T-helper 2 cell treated with Interferon-gamma antibody and Interleukin-4, amounts not matched to agents 5 μg/mL and 100 μg/mL, for 36 hours (primary cell): ENCODE data around the gene NME3.
A peak's percentile ranks its signal among the peaks of the same experiment; 100 is the strongest.

Source experiments
- DNase-seq: peaks from one replicate; pipeline ENCODE4 v3.0.0; 2021; ENCODE audit warnings: low spot score
- H3K27ac Mint-ChIP-seq: one replicate; pipeline ENCODE4 v1.8.0; 2021; ENCODE audit warnings: mild to moderate bottlenecking, mixed read lengths
- H3K27me3 Mint-ChIP-seq: one replicate; pipeline ENCODE4 v1.8.0; 2021; ENCODE audit warnings: low read depth, mixed read lengths
- H3K36me3 Mint-ChIP-seq: one replicate; pipeline ENCODE4 v1.8.0; 2021; ENCODE audit warnings: low read depth, mixed read lengths
- H3K4me1 Mint-ChIP-seq: one replicate; pipeline ENCODE4 v1.8.0; 2021; ENCODE audit warnings: low read depth, mixed read lengths
- H3K4me3 Mint-ChIP-seq: one replicate; pipeline ENCODE4 v1.8.0; 2022; ENCODE audit warnings: mild to moderate bottlenecking, moderate library complexity, mixed read lengths
- H3K9me3 Mint-ChIP-seq: one replicate; pipeline ENCODE4 v1.8.0; 2021; ENCODE audit warnings: mixed read lengths

Gene NME3

GRCh38 chr16:1780677-1781072, 9.3 kb upstream of the NME3 start:
- DNase-seq = no peak
- no peak overlapping the region for H3K27ac Mint-ChIP-seq
- no peaks in the 10 kb centered on the region for H3K9me3 Mint-ChIP-seq
- H3K4me3 Mint-ChIP-seq = peak overlapping the region; percentile 85
- H3K4me1 Mint-ChIP-seq = peaks cover 4% of the 10 kb centered on the region
- H3K27me3 Mint-ChIP-seq = no peaks in the 10 kb centered on the region
- peaks cover 7% of the 10 kb centered on the region for H3K36me3 Mint-ChIP-seq

DNA sequence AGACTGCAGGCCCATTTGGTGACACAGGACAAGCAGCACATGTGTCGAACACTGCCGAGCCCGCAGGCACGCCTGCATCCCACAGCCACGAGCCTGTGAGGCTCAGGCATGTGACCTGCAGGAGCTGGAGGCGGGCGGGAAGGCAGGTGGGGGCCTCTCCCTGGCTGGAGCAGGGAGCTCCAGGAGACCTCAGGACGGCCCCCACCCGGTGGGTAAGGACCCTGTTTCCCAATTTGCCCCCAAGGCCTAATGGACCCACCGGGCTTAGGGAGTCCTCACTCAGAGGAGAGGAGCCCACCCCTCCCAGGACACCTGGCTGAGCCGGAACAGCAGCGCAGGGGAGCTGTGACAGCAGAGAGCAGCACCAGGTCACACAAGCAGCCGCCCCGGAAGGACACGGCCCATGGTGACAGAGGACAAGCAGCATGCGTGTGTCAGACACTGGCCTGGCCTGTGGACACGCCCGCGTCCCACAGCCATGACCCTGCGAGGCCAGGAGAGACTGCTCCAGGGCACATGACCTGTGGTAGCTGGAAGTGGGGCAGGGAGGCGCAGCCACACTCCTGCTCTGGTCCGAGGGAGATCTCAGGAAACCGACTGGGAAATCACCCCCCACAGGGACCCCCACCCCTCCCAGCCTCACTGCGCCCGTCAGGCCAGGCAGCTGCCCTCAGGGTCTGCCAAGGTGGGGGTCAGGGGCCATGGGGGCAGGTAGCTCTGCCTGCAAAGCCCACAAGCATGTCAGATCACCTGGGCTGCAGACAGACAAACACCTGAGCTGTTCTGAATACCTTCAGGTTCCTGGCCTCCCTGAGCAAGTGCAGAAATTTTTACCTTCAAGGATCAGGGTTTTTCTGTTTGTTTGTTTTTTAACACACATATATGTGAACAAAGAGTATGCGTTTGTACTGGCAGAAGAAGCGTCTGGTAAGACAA, 8.7 kb upstream of the NME3 start:
- H3K27me3 Mint-ChIP-seq = no peaks in the 10 kb centered on the region
- peak overlapping the region; percentile 85 for H3K4me3 Mint-ChIP-seq
- no peaks in the 10 kb centered on the region for H3K9me3 Mint-ChIP-seq
- peaks cover 4% of the 10 kb centered on the region for H3K4me1 Mint-ChIP-seq
- H3K27ac Mint-ChIP-seq = no peak overlapping the region
- no peak for DNase-seq
- peaks cover 5% of the 10 kb centered on the region for H3K36me3 Mint-ChIP-seq

- H3K36me3 Mint-ChIP-seq = peaks cover 5% of the 10 kb centered on the region
- DNase-seq = no peak
- H3K27ac Mint-ChIP-seq = no peak overlapping the region
- no peak overlapping the region for H3K4me3 Mint-ChIP-seq
- peaks cover 4% of the 10 kb centered on the region for H3K4me1 Mint-ChIP-seq
- H3K27me3 Mint-ChIP-seq = no peaks in the 10 kb centered on the region
- H3K9me3 Mint-ChIP-seq = no peaks in the 10 kb centered on the region
These were observed 7.9 kb upstream of the NME3 start for GRCh38 chr16:1779234-1779701.

- H3K27ac Mint-ChIP-seq = no peak overlapping the region
- peaks cover 4% of the 10 kb centered on the region for H3K4me1 Mint-ChIP-seq
These were observed 7.1 kb upstream of the NME3 start for GRCh38 chr16:1778200-1779179.

GRCh38 chr16:1777375-1778199, 6.2 kb upstream of the NME3 start:
- Mint-ChIP-seq H3K27me3 (no peaks in the 10 kb centered on the region), H3K4me1 (peaks cover 4% of the 10 kb centered on the region), H3K9me3 (no peaks in the 10 kb centered on the region), H3K27ac (no peak overlapping the region), H3K36me3 (peaks cover 1% of the 10 kb centered on the region), H3K4me3 (no peak overlapping the region)
- DNase-seq = no peak

More at GRCh38 chr16:1778200-1779179, 7.1 kb upstream of the NME3 start:
- peaks cover 3% of the 10 kb centered on the region for H3K36me3 Mint-ChIP-seq
- H3K27me3 Mint-ChIP-seq = no peaks in the 10 kb centered on the region
- no peak for DNase-seq
- no peaks in the 10 kb centered on the region for H3K9me3 Mint-ChIP-seq
- no peak overlapping the region for H3K4me3 Mint-ChIP-seq

GRCh38 chr16:1776991-1777374, 5.6 kb upstream of the NME3 start:
- no peak for DNase-seq
- Mint-ChIP-seq H3K27me3 (no peaks in the 10 kb centered on the region), H3K36me3 (peaks cover 6% of the 10 kb centered on the region), H3K27ac (no peak overlapping the region), H3K4me1 (peaks cover 6% of the 10 kb centered on the region), H3K9me3 (no peaks in the 10 kb centered on the region), H3K4me3 (no peak overlapping the region)

DNA sequence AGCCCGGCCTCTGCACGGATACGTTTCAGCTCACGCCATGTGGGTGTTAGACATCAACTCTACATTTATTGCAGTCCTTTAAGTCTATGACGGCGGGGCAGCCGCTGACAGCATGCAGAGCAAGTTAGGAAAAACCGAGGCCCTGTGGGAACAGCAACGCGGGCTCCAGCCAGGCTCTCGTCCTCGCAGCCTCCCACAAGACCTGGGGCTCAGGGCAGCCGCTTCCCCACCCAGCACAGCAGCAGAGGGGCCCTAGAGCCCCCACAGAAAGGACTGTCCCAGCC, 5.3 kb upstream of the NME3 start:
- Mint-ChIP-seq H3K4me3 (no peak overlapping the region), H3K9me3 (no peaks in the 10 kb centered on the region), H3K27me3 (no peaks in the 10 kb centered on the region), H3K27ac (no peak overlapping the region), H3K36me3 (peaks cover 9% of the 10 kb centered on the region), H3K4me1 (peaks cover 6% of the 10 kb centered on the region)
- no peak for DNase-seq

GRCh38 chr16:1775846-1776671, 4.7 kb upstream of the NME3 start:
- H3K4me1 Mint-ChIP-seq = peaks cover 2% of the 10 kb centered on the region
- no peaks in the 10 kb centered on the region for H3K9me3 Mint-ChIP-seq
- no peaks in the 10 kb centered on the region for H3K27me3 Mint-ChIP-seq
- peaks cover 9% of the 10 kb centered on the region for H3K36me3 Mint-ChIP-seq
- DNase-seq = no peak
- H3K27ac Mint-ChIP-seq = no peak overlapping the region
- no peak overlapping the region for H3K4me3 Mint-ChIP-seq

GRCh38 chr16:1775006-1775845, 3.9 kb upstream of the NME3 start:
- Mint-ChIP-seq H3K27me3 (no peaks in the 10 kb centered on the region), H3K4me1 (peaks cover 2% of the 10 kb centered on the region), H3K4me3 (peak overlapping the region; percentile 40), H3K36me3 (peaks cover 10% of the 10 kb centered on the region), H3K9me3 (no peaks in the 10 kb centered on the region), H3K27ac (no peak overlapping the region)
- no peak for DNase-seq

DNA sequence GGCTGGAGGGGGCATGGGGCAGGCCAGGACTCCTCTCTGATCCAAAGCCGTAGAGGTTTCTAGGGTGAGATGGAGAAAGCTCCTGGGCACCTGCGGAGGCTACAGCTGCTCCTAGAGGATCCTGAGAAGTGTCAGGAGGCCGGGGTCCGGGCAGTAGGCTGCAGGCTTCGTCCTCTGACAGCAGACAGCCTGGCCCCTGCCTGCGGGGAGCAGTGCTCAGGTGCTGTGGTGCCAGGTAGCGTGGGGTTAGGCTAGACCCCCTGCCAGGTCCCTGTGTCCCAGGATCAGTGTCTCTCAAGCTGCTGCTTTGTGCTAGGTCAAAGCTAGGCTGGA, 3.1 kb upstream of the NME3 start:
- Mint-ChIP-seq H3K27ac (no peak overlapping the region), H3K27me3 (no peaks in the 10 kb centered on the region), H3K9me3 (no peaks in the 10 kb centered on the region), H3K36me3 (peaks cover 12% of the 10 kb centered on the region), H3K4me1 (peaks cover 2% of the 10 kb centered on the region), H3K4me3 (no peak overlapping the region)
- no peak for DNase-seq

GRCh38 chr16:1773703-1774447, 2.5 kb upstream of the NME3 start:
- peaks cover 12% of the 10 kb centered on the region for H3K36me3 Mint-ChIP-seq
- H3K4me1 Mint-ChIP-seq = peaks cover 2% of the 10 kb centered on the region
- H3K27me3 Mint-ChIP-seq = no peaks in the 10 kb centered on the region
- DNase-seq = no peak
- H3K27ac Mint-ChIP-seq = peak overlapping the region; percentile 60
- peak overlapping the region; percentile 98 for H3K4me3 Mint-ChIP-seq
- H3K9me3 Mint-ChIP-seq = no peaks in the 10 kb centered on the region
